Fibroblast of lung (primary cell): Measurements from ENCODE around the gene AMBRA1. TPM values are rescaled to one million over a fixed set of nuclear protein-coding genes. Genes with fewer than 3 reads are reported as not detected.

Experiments used
- DNase-seq, 2 donors: peaks; one replicate each; pipeline versions ENCODE4 v3.0.0 to v3.0.0-alpha.2; 2010; ENCODE audit warnings: low read depth in 2 of 2
- H2AFZ ChIP-seq: 2 replicates; pipeline ENCODE4 v1.5.1; 2012; ENCODE audit warnings: low read length, control low read depth, inconsistent platforms
- H3K27ac ChIP-seq: 2 replicates; pipeline ENCODE4 v1.5.1; 2011; ENCODE audit warnings: low read length, control low read depth; ENCODE audit not compliant: insufficient read depth
- H3K27me3 ChIP-seq: 2 replicates; pipeline ENCODE4 v1.5.1; 2011; ENCODE audit warnings: mild to moderate bottlenecking, low read length; ENCODE audit not compliant: control insufficient read depth, insufficient read depth
- H3K36me3 ChIP-seq: 2 replicates; pipeline ENCODE4 v1.5.1; 2011; ENCODE audit warnings: low read length; ENCODE audit not compliant: control insufficient read depth, insufficient read depth
- H3K4me1 ChIP-seq: 2 replicates; pipeline ENCODE4 v1.5.1; 2011; ENCODE audit warnings: low read length; ENCODE audit not compliant: control insufficient read depth, insufficient read depth; ENCODE audit errors: extremely low read depth
- H3K4me2 ChIP-seq: 2 replicates; pipeline ENCODE4 v1.5.1; 2011; ENCODE audit warnings: low read length, control low read depth; ENCODE audit not compliant: insufficient read depth; ENCODE audit errors: extremely low read depth
- H3K4me3 ChIP-seq, 4 experiments: fragments of 200-600 bp in 1 of 4; sonication (generic) in 1 of 4; replicated peaks in 1 of 4; 2 replicates each; pipeline ENCODE4 v1.5.1; 2011 to 2016; ENCODE audit warnings: low read length in 4 of 4, low read depth in 3 of 4, mild to moderate bottlenecking in 3 of 4, control low read depth in 2 of 4, inconsistent platforms in 1 of 4, mixed read lengths in 1 of 4; ENCODE audit not compliant: insufficient read depth in 1 of 4; ENCODE audit errors: control extremely low read depth in 1 of 4
- H3K79me2 ChIP-seq: 2 replicates; pipeline ENCODE4 v1.5.1; 2012; ENCODE audit warnings: mild to moderate bottlenecking, low read length, inconsistent platforms; ENCODE audit not compliant: control insufficient read depth, insufficient read depth
- H3K9ac ChIP-seq: 2 replicates; pipeline ENCODE4 v1.5.1; 2011; ENCODE audit warnings: mild to moderate bottlenecking, low read length, control low read depth; ENCODE audit not compliant: insufficient read depth
- H3K9me3 ChIP-seq: 2 replicates; pipeline ENCODE4 v1.5.1; 2012; ENCODE audit warnings: low read depth, low read length; ENCODE audit not compliant: control insufficient read depth, insufficient read depth
- H4K20me1 ChIP-seq: 2 replicates; pipeline ENCODE4 v1.5.1; 2011; ENCODE audit warnings: low read length; ENCODE audit not compliant: control insufficient read depth, insufficient read depth; ENCODE audit errors: extremely low read depth
- EZH2 ChIP-seq: IDR thresholded peaks from 2 replicates; pipeline ENCODE4 v1.5.1; 2012; ENCODE audit warnings: low read length, control low read depth, mild to moderate bottlenecking; ENCODE audit errors: missing control alignments
- polyA plus RNA-seq, 2 donors: library from polyadenylated mRNA; depleted of rRNA in 1 of 2; stranded (reverse) in 1 of 2; unstranded in 1 of 2; fragments of >200 nt; gene quantifications; 2 replicates each; pipeline ENCODE4 v1.2.1, GENCODE V29; 2011 to 2012; ENCODE audit warnings: missing spikeins in 1 of 2
- total RNA-seq: library from RNA; depleted of rRNA; stranded (reverse); fragments of >200 nt; gene quantifications from 2 replicates; pipeline ENCODE4 v1.2.1, GENCODE V29; 2014
- TF ChIP-seq, protein P1 (sequence below), 2 donors: IDR thresholded peaks in 1 of 2; conservative IDR thresholded peaks in 1 of 2; 1 replicate in 1 of 2; 2 replicates in 1 of 2; pipeline ENCODE4 v1.5.1; 2011 to 2012; ENCODE audit warnings: low read length in 2 of 2, control low read depth in 1 of 2, inconsistent platforms in 1 of 2, low read depth in 1 of 2, mild to moderate bottlenecking in 1 of 2

AMBRA1 gene
- total and polyA plus RNA-seq, 2 donors (not counting 1 experiment from before 2014, with no cell fraction given), result 8.3 to 23.3 TPM

DNA sequence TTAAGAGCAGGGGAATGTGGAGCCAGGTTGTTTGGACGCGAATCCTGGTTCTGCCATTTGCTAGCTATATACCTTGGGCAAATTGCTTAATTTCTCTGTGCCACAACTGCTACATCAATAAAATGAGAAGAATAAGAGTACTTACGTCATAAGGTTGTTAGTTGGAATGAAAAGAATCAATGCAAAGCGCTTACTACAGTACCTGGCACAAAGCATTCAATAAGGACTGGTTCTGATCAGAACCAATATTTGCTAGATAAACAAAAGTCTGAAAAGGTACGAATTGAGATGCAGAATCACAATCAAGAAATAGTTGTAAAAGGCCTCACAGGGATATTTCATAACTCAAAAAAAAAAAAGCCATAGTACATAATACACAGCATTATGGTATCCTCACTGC is 11.2 kb downstream of the AMBRA1 start:
- H4K20me1 ChIP-seq, result no peaks in the 10 kb centered on the region

DNA sequence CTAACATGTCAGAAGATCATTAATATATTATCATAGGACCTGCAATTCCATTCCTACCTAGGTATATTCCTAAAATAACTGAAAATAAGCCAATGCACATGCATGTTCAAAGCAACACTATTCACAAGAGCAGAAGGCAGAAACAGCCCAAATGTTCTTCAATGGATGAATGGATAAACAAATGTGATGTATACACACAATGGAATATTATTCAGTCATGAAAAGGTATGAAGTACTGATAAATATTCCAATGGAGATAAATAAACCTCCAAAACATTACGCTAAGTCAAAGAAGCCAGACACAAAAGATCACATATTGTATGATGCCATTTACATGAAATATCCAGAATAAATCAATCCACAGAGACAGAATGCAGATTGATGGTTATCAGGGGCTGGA is 16.8 kb downstream of the AMBRA1 start:
- Histone ChIP-seq H4K20me1 (peaks cover 4% of the 10 kb centered on the region), H3K36me3 (no peaks in the 10 kb centered on the region), H3K27ac (no peak overlapping the region), H3K4me1 (no peaks in the 10 kb centered on the region), H3K79me2 (peaks cover 39% of the 10 kb centered on the region), H3K9me3 (no peaks in the 10 kb centered on the region), H3K9ac (no peak overlapping the region), H3K4me2 (no peak overlapping the region), H3K4me3 (no peak overlapping the region), H2AFZ (no peak overlapping the region), H3K27me3 (no peaks in the 10 kb centered on the region)
- TF ChIP-seq, protein P1, sequence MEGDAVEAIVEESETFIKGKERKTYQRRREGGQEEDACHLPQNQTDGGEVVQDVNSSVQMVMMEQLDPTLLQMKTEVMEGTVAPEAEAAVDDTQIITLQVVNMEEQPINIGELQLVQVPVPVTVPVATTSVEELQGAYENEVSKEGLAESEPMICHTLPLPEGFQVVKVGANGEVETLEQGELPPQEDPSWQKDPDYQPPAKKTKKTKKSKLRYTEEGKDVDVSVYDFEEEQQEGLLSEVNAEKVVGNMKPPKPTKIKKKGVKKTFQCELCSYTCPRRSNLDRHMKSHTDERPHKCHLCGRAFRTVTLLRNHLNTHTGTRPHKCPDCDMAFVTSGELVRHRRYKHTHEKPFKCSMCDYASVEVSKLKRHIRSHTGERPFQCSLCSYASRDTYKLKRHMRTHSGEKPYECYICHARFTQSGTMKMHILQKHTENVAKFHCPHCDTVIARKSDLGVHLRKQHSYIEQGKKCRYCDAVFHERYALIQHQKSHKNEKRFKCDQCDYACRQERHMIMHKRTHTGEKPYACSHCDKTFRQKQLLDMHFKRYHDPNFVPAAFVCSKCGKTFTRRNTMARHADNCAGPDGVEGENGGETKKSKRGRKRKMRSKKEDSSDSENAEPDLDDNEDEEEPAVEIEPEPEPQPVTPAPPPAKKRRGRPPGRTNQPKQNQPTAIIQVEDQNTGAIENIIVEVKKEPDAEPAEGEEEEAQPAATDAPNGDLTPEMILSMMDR (conservative IDR thresholded peaks at IDR 0.05 in 1 of 2, IDR thresholded peaks at IDR 0.05 in 1 of 2; ENCODE audit: low read depth in 1 of 2, low read length in 2 of 2), result no peak
- no peak for TF ChIP-seq EZH2
- no peak for DNase-seq

More for the DNA sequence above, 11.2 kb downstream of the AMBRA1 start:
- no peak for DNase-seq
- no peaks in the 10 kb centered on the region for H3K4me1 ChIP-seq
- H3K27ac ChIP-seq, result no peak overlapping the region
- H3K4me3 ChIP-seq, result no peak overlapping the region
- no peak overlapping the region for H3K9ac ChIP-seq
- H3K9me3 ChIP-seq, result no peaks in the 10 kb centered on the region
- H3K79me2 ChIP-seq, result peaks cover 36% of the 10 kb centered on the region
- TF ChIP-seq EZH2, result no peak
- TF ChIP-seq, protein P1 (conservative IDR thresholded peaks at IDR 0.05 in 1 of 2, IDR thresholded peaks at IDR 0.05 in 1 of 2; ENCODE audit: low read depth in 1 of 2, low read length in 2 of 2), result no peak
- no peak overlapping the region for H3K4me2 ChIP-seq
- H3K36me3 ChIP-seq, result no peaks in the 10 kb centered on the region
- H2AFZ ChIP-seq, result no peak overlapping the region
- H3K27me3 ChIP-seq, result no peaks in the 10 kb centered on the region

DNA sequence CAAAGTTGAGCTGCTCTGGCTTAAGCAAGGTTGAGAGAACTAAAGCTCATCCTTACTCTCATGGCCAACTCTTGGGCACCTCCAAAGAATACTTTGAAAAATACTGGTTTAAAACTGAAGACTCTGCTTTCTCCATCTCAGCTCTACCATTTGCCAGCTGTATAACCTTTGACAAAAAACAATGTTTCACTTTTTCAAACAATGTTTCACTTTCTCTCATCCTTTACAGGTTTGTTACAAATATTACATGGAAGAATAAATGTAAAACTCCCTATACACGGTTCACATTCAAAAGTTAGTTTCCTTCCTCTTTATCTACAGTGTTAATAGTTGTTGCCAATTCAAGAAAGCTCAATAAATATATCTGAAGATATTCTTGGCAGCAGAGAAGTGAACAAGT is 19.2 kb downstream of the AMBRA1 start:
- TF ChIP-seq, protein P1 (conservative IDR thresholded peaks at IDR 0.05 in 1 of 2, IDR thresholded peaks at IDR 0.05 in 1 of 2; ENCODE audit: low read depth in 1 of 2, low read length in 2 of 2), result no peak
- TF ChIP-seq EZH2, result no peak
- Histone ChIP-seq H3K9me3 (no peaks in the 10 kb centered on the region), H3K27me3 (no peaks in the 10 kb centered on the region), H4K20me1 (peaks cover 4% of the 10 kb centered on the region), H3K36me3 (no peaks in the 10 kb centered on the region), H3K4me3 (no peak overlapping the region), H3K4me1 (no peaks in the 10 kb centered on the region), H2AFZ (no peak overlapping the region), H3K4me2 (no peak overlapping the region), H3K79me2 (peaks cover 28% of the 10 kb centered on the region), H3K9ac (no peak overlapping the region), H3K27ac (no peak overlapping the region)
- DNase-seq, result no peak
